HuH-7.5 (cell line): ENCODE results near the gene STK38L.

Experiments
- DNase-seq: peaks from one replicate; pipeline ENCODE4 v3.0.0; 2011; ENCODE audit warnings: low spot score

Gene STK38L

GRCh38 chr12:27347779-27348178 lies 103.7 kb downstream of the STK38L start:
- no peak for DNase-seq

- no peak for DNase-seq
Measured at GRCh38 chr12:27351476-27351875, 107.4 kb downstream of the STK38L start.

DNA sequence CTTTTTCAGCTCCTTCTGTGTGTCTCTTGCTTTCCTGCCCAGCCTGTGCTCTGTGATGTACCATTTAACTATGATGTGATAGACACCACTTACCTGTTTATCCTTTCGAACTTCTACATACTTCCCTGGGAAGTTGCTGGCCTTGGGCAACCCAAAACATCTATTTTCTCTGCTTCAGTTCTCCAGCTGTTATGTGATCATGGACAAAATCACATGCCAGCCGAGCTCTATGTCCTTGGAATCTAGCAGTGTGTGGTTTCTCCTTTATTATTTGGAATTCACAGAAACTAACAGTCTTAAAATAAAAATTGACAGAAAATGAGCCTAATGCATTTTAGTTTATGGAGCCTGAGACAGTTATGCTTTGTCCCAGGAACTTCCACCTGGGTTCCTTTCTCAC lies 111.4 kb downstream of the STK38L start:
- no peak for DNase-seq

DNA sequence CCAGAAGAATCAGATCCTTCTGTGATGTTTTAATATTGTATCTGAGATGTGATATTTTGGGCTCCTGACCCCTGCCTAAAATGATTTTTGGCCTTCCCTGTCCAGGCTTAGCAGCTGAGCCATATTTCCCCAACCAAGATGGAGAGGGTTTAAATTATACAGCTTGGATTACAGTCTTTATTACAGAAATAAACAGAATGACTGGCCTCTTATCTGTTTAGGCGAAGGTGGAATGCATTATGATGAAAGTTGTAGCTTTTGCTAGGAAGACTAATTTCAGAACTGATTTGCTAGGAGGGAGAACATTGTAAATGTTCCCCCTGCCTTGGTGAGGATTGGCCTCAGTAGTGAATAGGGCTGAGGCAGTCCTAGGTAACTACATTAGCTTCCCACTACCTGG lies 111.9 kb downstream of the STK38L start:
- DNase-seq = no peak

DNA sequence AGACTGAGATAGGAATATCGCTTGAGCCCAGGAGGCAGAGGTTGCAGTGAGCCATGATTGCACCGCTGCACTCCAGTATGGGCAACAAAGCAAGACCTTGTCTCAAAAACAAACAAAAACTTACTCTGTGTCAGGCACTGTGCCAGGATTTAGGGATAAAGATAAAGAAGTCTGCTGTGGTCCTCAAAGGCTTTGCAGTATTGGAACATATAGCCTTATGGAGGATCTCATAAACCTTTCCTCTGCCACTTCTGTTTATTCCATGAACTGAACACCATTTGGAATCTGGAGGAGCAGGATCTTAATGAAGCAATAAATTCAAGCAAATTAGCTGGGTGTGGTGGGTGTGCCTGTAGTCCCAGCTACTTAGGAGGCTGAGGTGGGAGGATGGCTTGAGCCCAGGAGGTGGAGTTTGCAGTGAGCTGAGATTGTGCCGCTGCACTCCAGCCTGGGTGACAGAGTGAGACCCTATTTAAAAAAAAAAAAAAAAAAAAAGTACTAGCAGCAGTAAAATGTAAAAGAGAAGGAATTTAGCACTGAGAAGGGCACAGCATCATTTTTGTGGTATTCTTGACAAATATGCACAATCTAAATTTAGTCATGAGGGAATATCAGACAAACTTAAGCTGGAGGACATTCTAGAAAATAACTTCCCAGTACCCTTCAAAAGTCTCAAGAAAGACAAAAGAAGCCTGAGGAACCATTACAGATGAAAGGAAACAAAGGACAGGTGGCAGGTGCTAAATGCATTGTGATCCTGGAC lies 115.7 kb downstream of the STK38L start:
- no peak for DNase-seq

DNA sequence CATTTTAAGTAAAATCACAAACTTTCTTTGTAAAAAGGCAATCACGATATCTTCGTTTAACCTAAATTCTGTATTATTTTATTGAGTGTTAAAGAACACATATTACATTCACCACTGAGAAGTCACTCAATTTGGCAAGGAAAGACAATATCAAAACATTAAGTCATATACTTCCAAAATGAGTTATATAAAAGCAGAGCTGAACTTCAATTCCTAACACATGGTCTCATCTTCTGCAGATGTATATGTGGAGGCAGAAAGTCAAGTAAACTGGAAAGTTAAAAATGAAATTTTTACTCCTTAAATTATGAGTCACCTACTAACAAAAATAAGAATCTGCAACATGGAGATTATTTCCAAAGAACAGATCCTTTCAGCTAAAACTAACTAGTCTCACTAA lies 117.3 kb downstream of the STK38L start:
- no peak for DNase-seq

- no peak for DNase-seq
Measured at GRCh38 chr12:27366621-27367020, 122.5 kb downstream of the STK38L start.

DNA sequence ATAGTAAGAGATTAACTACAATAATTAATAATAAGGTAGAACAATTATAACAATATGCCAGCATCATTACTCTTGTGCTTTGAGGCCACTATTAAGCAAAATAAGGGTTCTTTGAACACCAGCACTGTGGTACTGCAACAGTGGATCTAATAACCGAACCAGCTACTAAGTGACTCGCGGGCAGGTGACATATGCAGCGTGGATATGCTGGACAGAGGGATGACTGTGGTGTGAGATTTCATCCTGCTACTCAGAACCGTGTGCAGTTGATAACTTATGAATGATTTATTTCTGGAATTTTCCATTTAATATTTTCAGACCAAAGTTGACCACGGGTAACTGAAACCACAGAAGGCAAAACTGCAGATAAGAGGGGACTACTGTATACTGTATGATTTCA lies 123.0 kb downstream of the STK38L start:
- DNase-seq = no peak
